GM23248 (cell line): ENCODE results near the gene HTR4.

Source experiments
- EZH2 ChIP-seq: fragments of 200-600 bp; sonication (generic); IDR thresholded peaks from 2 replicates; pipeline ENCODE4 v1.6.1; 2018; ENCODE audit warnings: antibody characterized with exemption, mild to moderate bottlenecking; ENCODE audit not compliant: insufficient read depth, poor library complexity, severe bottlenecking
- EZH2phosphoT487 ChIP-seq: fragments of 200-600 bp; sonication (generic); IDR thresholded peaks from 2 replicates; pipeline ENCODE4 v1.6.1; 2018; ENCODE audit warnings: antibody characterized with exemption, moderate library complexity, mild to moderate bottlenecking, low read depth; ENCODE audit not compliant: insufficient read depth

DNA sequence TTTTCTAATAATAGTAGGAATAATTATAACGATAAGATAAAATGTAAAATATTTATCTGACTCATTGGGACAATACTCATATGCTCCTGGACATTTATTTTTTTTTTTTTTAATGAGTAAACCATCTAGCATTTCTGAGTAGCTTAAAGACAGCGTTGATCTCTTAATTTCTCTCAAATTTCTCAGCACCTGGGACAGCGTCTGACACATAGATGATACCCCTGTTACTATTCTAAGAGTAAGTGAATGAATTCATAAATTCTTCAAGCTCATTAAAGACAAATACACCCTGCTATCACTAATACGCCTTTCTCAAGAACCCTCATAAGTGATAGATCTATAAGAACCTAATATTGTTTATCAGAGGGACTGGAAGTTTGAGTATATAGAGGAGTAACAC lies 12.0 kb upstream of the HTR4 start:
- TF ChIP-seq EZH2phosphoT487 (no peak), EZH2 (no peak)
